D721Med (cell line): Measurements from ENCODE around the gene CFB.

Experiments
- DNase-seq: peaks from one replicate; pipeline ENCODE4 v3.0.0; 2011; ENCODE audit warnings: low spot score; ENCODE audit not compliant: insufficient read length
- FAIRE-seq: peaks from 2 replicates; lab custom pipeline; 2011; peaks lifted over from hg19 to GRCh38; lab: Jason Lieb, UNC
- TF ChIP-seq, protein P1 (sequence below): IDR thresholded peaks from 2 replicates; pipeline ENCODE4 v1.5.1; 2012; ENCODE audit warnings: mild to moderate bottlenecking, control low read depth; ENCODE audit not compliant: insufficient read depth; ENCODE audit errors: missing control alignments

The CFB gene

DNA sequence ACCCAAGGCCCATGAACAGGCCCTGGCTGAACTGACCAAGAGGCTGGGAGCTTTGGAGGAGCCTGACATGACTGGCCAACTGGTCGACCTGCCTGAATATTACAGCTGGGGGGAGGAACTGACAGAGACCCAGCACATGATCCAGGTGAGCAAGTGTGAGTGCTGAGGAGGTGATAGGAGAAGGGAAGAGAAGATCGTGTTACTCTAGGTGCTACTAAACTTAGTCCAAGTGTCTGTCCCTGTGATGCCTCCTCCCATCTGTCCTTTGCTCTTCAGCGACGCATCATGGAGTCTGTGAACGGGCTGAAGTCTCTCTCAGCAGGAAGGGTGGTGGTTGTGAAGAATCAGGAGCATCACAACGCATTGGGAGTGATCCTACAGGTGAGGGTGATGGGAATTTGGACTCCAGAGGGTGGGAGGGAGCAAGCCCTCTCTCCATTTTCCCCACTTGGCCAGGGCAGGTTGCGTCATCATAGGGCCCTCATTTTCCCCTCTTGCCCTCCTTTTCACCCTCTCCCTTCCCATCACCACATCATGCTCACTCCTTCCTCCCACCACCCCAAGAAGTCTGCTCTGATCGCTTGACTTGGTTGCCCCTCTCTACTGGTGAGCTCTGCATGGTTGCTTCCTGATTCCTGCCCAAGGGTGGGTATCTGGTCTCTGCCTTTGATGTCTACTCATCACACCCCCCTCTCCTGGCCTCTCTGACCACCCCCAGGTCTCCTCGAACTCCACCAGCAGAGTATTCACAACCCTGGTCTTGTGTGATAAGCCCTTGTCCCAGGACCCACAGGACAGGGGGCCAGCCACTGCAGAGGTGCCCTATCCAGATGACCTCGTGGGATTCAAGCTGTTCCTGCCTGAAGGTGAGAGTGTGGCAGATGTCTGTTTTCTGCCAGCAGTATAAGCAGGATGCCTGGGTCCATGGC is 21.4 kb downstream of the CFB start:
- TF ChIP-seq, protein P1, sequence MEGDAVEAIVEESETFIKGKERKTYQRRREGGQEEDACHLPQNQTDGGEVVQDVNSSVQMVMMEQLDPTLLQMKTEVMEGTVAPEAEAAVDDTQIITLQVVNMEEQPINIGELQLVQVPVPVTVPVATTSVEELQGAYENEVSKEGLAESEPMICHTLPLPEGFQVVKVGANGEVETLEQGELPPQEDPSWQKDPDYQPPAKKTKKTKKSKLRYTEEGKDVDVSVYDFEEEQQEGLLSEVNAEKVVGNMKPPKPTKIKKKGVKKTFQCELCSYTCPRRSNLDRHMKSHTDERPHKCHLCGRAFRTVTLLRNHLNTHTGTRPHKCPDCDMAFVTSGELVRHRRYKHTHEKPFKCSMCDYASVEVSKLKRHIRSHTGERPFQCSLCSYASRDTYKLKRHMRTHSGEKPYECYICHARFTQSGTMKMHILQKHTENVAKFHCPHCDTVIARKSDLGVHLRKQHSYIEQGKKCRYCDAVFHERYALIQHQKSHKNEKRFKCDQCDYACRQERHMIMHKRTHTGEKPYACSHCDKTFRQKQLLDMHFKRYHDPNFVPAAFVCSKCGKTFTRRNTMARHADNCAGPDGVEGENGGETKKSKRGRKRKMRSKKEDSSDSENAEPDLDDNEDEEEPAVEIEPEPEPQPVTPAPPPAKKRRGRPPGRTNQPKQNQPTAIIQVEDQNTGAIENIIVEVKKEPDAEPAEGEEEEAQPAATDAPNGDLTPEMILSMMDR: no peak
- DNase-seq (no peak), FAIRE-seq (no peak)

DNA sequence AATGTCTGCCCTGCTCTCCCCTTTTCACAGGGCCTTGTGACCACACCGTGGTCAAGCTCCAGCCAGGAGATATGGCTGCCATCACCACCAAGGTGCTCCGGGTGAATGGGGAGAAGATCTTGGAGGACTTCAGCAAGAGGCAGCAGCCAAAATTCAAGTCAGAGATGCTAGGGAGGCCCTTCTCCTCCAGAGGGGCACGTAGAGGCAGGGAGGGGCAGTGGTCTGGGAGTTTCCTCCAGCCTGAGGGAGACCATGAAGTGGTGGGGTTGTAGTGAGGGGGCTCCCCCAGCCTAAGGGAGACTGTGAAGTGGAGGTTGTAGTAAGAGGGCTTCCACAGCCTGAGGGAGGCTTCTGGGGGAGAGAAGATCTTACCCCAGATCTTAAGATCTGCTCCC is 22.0 kb downstream of the CFB start:
- TF ChIP-seq, protein P1: no peak
- FAIRE-seq: no peak
- DNase-seq: no peak

DNA sequence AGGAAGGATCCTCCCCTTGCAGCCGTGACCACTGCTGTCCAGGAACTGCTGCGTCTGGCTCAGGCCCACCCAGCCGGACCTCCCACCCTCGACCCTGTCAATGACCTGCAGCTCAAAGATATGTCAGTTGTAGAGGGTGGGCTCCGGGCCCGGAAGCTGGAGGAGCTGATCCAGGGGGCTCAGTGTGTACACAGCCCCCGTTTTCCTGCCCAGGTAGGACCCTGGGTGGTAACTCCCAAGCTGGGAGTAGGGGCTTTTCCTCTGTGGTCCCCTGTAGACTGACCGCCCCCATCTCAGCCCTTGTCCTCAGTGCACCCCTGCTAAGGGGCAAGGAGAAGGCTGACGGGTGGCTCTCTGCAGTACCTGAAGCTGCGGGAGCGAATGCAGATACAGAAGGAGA is 22.4 kb downstream of the CFB start:
- FAIRE-seq (no peak), DNase-seq (no peak)
- TF ChIP-seq, protein P1: no peak

DNA sequence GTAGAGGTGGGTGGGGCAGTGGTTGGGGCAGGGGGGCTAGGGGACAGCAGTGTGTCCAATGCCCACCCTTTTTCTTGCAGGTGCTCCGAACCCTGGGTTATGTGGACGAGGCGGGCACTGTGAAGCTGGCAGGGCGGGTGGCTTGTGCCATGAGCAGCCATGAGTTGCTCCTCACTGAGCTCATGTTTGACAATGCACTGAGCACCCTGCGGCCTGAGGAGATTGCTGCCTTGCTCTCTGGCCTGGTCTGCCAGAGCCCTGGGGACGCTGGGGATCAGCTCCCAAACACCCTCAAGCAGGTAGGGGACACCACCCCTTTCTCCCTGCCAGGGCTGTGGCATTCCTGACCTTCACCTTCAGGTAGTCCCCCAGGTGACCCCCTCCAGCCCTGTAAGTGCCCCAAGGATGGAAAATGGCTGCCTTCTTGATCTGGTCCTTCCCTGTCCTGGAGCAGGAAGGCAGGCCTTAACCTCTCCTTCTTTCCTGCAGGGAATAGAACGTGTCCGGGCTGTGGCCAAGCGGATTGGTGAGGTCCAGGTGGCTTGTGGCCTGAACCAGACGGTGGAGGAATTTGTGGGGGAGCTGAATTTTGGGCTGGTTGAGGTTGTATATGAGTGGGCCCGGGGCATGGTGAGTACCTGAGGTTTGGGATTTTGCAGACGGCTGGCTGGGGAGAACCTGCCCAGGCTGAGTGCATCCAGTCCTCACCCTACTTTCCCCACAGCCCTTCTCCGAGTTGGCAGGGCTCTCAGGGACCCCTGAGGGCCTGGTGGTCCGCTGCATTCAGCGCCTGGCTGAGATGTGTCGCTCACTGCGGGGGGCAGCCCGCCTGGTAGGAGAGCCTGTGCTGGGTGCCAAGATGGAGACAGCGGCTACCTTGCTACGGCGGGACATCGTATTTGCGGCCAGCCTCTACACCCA is 23.2 kb downstream of the CFB start:
- FAIRE-seq (no peak), DNase-seq (no peak)
- TF ChIP-seq, protein P1: no peak

DNA sequence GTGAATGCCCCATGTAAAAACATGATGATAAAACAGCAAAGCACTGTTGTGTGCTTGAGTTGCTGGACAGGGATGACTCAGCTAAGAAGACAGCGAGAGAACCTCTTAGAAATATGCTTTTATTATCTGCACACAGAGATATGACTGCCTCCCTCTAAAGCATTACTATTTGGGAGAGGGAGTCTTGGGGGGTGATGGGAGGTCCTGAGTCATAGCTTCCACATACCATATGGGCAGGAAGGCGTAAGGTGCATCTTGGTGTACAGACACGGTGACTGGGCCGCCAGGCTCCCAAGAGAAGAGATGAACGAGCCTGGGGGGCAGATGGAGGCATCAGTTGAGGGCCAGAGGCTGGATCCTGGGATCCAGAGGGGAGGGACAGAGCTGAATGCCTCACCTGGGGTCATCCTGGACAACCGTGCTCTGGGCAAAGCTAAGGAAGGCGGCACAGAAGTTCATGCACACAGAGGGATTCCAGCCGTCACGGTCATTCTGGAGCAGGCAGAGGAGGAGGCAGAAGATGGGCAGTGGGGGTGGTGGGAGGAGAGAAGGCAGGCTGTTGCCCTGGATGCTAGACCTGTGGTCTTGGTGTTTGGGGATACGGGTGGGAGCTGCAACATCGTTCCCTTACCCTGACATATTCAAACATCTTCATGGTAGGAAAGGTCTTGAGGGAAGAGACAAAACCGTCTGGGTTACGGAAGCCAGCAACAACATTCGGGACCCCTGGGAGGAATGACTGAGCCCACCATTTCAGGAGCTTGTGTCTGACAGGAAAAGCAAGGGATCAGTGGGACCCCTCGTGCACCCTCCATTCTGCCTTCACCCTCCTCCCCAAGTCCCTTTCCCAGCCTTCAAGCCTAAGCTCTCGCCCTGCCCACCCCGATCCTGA is 24.1 kb downstream of the CFB start:
- FAIRE-seq (no peak), DNase-seq (no peak)
- TF ChIP-seq, protein P1: no peak

DNA sequence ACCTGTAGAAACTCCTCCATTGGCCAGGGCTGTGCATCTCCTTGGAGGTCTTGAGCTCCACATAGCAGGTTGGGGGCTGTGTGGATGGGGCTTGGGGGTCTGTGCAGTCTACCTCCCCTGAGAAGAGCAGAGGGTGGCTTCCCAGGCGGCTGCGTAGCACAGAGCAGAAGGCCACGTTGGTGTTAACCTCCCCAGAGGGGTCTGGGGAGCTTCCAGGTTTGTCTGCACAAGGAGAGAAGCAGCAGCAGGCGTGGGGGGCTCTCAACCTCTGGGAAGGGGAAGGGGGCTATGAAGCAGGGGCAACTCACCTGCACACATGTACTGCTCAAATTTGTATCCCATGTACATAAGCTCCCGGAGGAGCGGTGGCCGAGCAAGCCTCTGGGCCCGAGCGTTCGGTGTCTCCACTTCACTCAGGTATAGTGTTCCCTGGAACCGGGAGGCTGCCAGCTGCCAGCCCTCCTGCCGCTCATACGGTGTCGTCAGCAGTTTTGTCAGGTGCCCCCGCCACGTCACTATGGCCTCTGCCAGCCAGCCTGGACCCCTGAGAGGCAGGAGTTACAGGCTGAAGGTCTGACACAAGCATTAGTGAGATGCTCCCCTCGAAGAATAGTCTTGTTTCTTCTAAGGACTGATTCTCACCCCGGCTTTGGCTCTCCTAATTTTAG is 24.8 kb downstream of the CFB start:
- DNase-seq (no peak), FAIRE-seq (no peak)
- TF ChIP-seq, protein P1: no peak
